NB4 (cell line): ENCODE data around the gene RPTOR.

Experiments
- DNase-seq: peaks from one replicate; pipeline ENCODE4 v3.0.0; 2010; ENCODE audit warnings: low read depth
- H3K4me3 ChIP-seq: one replicate; pipeline ENCODE4 v1.5.1; 2011; ENCODE audit warnings: mild to moderate bottlenecking, low read depth, low read length, moderate library complexity
- CTCF ChIP-seq: IDR thresholded peaks from one replicate; pipeline ENCODE4 v1.5.1; 2012; ENCODE audit warnings: low read depth, low read length
- MAX ChIP-seq: IDR thresholded peaks from 2 replicates; pipeline ENCODE4 v1.6.1; 2011; ENCODE audit warnings: low read depth, low read length
- MYC ChIP-seq: IDR thresholded peaks from 2 replicates; pipeline ENCODE4 v1.6.1; 2011; ENCODE audit warnings: low read depth, low read length
- POLR2A ChIP-seq: IDR thresholded peaks from 2 replicates; pipeline ENCODE4 v1.6.1; 2011; ENCODE audit warnings: mild to moderate bottlenecking; ENCODE audit not compliant: insufficient read length; ENCODE audit errors: extremely low read depth

Gene RPTOR

GRCh38 chr17:80716986-80717719 lies 172.5 kb downstream of the RPTOR start:
- H3K4me3 ChIP-seq: no peak overlapping the region
- DNase-seq: no peak
- TF ChIP-seq MYC: no peak
- no peak for TF ChIP-seq MAX
- no peak for TF ChIP-seq POLR2A
- TF ChIP-seq CTCF: no peak

- no peak overlapping the region for H3K4me3 ChIP-seq
- no peak for DNase-seq
- TF ChIP-seq CTCF (no peak), MAX (no peak), MYC (no peak), POLR2A (no peak)
Observed at GRCh38 chr17:80717720-80718083, 173.1 kb downstream of the RPTOR start.

- TF ChIP-seq CTCF (no peak), POLR2A (no peak), MYC (no peak), MAX (no peak)
- no peak overlapping the region for H3K4me3 ChIP-seq
- DNase-seq: no peak
Observed at GRCh38 chr17:80718428-80718827, 173.8 kb downstream of the RPTOR start.

- no peak for DNase-seq
- H3K4me3 ChIP-seq: no peak overlapping the region
- no peak for TF ChIP-seq MAX
- no peak for TF ChIP-seq CTCF
- no peak for TF ChIP-seq MYC
- no peak for TF ChIP-seq POLR2A
Observed at GRCh38 chr17:80719449-80719848, 174.8 kb downstream of the RPTOR start.

GRCh38 chr17:80720610-80721577 lies 176.3 kb downstream of the RPTOR start:
- H3K4me3 ChIP-seq: no peak overlapping the region
- DNase-seq: no peak
- TF ChIP-seq CTCF: no peak
- TF ChIP-seq MAX: no peak
- no peak for TF ChIP-seq MYC
- no peak for TF ChIP-seq POLR2A
